Measurements from ENCODE around the gene ZFR. TPM values are rescaled to one million over a fixed set of nuclear protein-coding genes. Genes with fewer than 3 reads are reported as not detected.
"Not testable (repeated sequence)": the region's sequence is repeated elsewhere in the genome, so short reads cannot be mapped to it uniquely, and the experiment has no call there.

Gene ZFR
- total RNA-seq, 1 donor from 2014 or later, result 90.0 TPM

- no peak for DNase-seq (ENCODE audit: low read depth)
Observed at GRCh38 chr5:32323741-32324140, 120.8 kb downstream of the ZFR start.

- DNase-seq (ENCODE audit: low read depth), result no peak
Observed at GRCh38 chr5:32322882-32323281, 121.7 kb downstream of the ZFR start.

- DNase-seq (ENCODE audit: low read depth), result not testable (repeated sequence)
Observed at GRCh38 chr5:32321787-32322186, 122.8 kb downstream of the ZFR start.

- no peak for DNase-seq (ENCODE audit: low read depth)
Observed at GRCh38 chr5:32320576-32320975, 124.0 kb downstream of the ZFR start.

GRCh38 chr5:32319926-32320543 is 124.5 kb downstream of the ZFR start:
- DNase-seq (ENCODE audit: low read depth), result no peak

- DNase-seq (ENCODE audit: low read depth), result no peak
Observed at GRCh38 chr5:32319392-32319791, 125.1 kb downstream of the ZFR start.

- DNase-seq (ENCODE audit: low read depth), result no peak
Observed at GRCh38 chr5:32317041-32317440, 127.5 kb downstream of the ZFR start.

GRCh38 chr5:32315221-32316014 is 129.1 kb downstream of the ZFR start:
- no peak for DNase-seq (ENCODE audit: low read depth)

- no peak for DNase-seq (ENCODE audit: low read depth)
Observed at GRCh38 chr5:32314658-32315057, 129.9 kb downstream of the ZFR start.

GRCh38 chr5:32314152-32314488 is 130.4 kb downstream of the ZFR start:
- DNase-seq (ENCODE audit: low read depth), result not testable (repeated sequence)

- DNase-seq (ENCODE audit: low read depth), result peak; percentile 100
Observed at GRCh38 chr5:32312595-32313332, 131.8 kb downstream of the ZFR start, which contains the start of gene MTMR12. Gene MTMR12, minus strand, starts transcription at chr5:32312939. Its CDS starts 101 bp downstream, at chr5:32312838.

GRCh38 chr5:32312197-32312594 is 132.3 kb downstream of the ZFR start:
- DNase-seq (ENCODE audit: low read depth), result peak; percentile 72

- DNase-seq (ENCODE audit: low read depth), result no peak
Observed at GRCh38 chr5:32311404-32312196, 132.9 kb downstream of the ZFR start.

- DNase-seq (ENCODE audit: low read depth), result no peak
Observed at GRCh38 chr5:32309761-32310160, 134.8 kb downstream of the ZFR start.

GRCh38 chr5:32308946-32309345 is 135.6 kb downstream of the ZFR start:
- DNase-seq (ENCODE audit: low read depth), result peak; percentile 65

GRCh38 chr5:32307769-32308194 is 136.8 kb downstream of the ZFR start:
- no peak for DNase-seq (ENCODE audit: low read depth)

GRCh38 chr5:32304622-32305021 is 139.9 kb downstream of the ZFR start:
- DNase-seq (ENCODE audit: low read depth), result no peak

Data from myocyte (in vitro differentiated cells).